ENCODE results near the gene OR51V1.

- TF ChIP-seq ZNF274 (IDR thresholded peaks at IDR 0.05; ENCODE audit: low read depth, low read length), result no peak
- no peak for TF ChIP-seq YY1 (IDR thresholded peaks at IDR 0.05; ENCODE audit: insufficient read depth, insufficient read length)
These were observed at the start of gene OR51V1 for GRCh38 chr11:5200582-5200981.

Data from NT2/D1 (cell line).